GM12878 (cell line): ENCODE measurements around the gene SLC49A4. TPM values are rescaled to one million over a fixed set of nuclear protein-coding genes. Genes with fewer than 3 reads are reported as not detected.

Experiments
- ATAC-seq: fragments of 200-7000 bp; cut with Tn5 transposase; 3 replicates; pipeline ENCODE4 v1.9.1; 2020; ENCODE audit warnings: mild to moderate bottlenecking, moderate library complexity
- BruUV-seq: library from RNA; stranded (reverse); fragments of 400-500 nt; replicated peaks from 2 replicates; lab custom pipeline; 2021; lab: Mats Ljungman, UMichigan
- CTCF ChIA-PET: fragments of 300-600 bp; sonication (Branson Sonifier 250); formaldehyde crosslinking; extraction: SDS; loops from one replicate; lab custom pipeline; 2021; ENCODE audit warnings: inconsistent platforms; lab: Yijun Ruan, JAX
- POLR2A ChIA-PET: fragments of 350-600 bp; formaldehyde crosslinking; extraction: SDS; loops from one replicate; lab custom pipeline; 2021; ENCODE audit warnings: inconsistent platforms; lab: Charles Lee
- RAD21 ChIA-PET: fragments of 300-600 bp; sonication (Branson Sonifier 250); formaldehyde crosslinking; loops from one replicate; lab custom pipeline; 2023; ENCODE audit warnings: antibody characterized with exemption; ENCODE audit not compliant: unreplicated experiment; lab: Charles Lee
- SMC1A ChIA-PET: fragments of 300-600 bp; sonication (Branson Sonifier 250); formaldehyde crosslinking; loops from one replicate; lab custom pipeline; 2023; ENCODE audit not compliant: unreplicated experiment, uncharacterized antibody; lab: Charles Lee
- DNase-seq: peaks from one replicate; pipeline ENCODE4 v3.0.0-alpha.2; 2011; ENCODE audit warnings: low read depth, low spot score
- FAIRE-seq: peaks from 3 replicates; lab custom pipeline; 2011; peaks lifted over from hg19 to GRCh38; lab: Jason Lieb, UNC
- H2AFZ ChIP-seq: 2 replicates; pipeline ENCODE4 v1.6.0; 2011; ENCODE audit warnings: low read depth, low read length, control low read depth; ENCODE audit not compliant: control insufficient read depth
- H3K27ac ChIP-seq: 2 replicates; pipeline ENCODE4 v1.5.1; 2011; ENCODE audit warnings: control low read depth; ENCODE audit not compliant: control insufficient read depth, insufficient read depth
- H3K27me3 ChIP-seq, 2 experiments: replicated peaks in 1 of 2; 2 replicates each; pipeline versions ENCODE4 v1.6.0 to v1.6.1; 2011; ENCODE audit warnings: low read length in 1 of 2; ENCODE audit not compliant: control insufficient read depth in 2 of 2, insufficient read depth in 2 of 2
- H3K36me3 ChIP-seq, 2 experiments: 2 replicates each; pipeline ENCODE4 v1.5.1; 2011; ENCODE audit warnings: low read length in 1 of 2; ENCODE audit not compliant: control insufficient read depth in 2 of 2, insufficient read depth in 2 of 2
- H3K4me1 ChIP-seq: 2 replicates; pipeline ENCODE4 v1.6.1; 2011; ENCODE audit warnings: mild to moderate bottlenecking, low read length, moderate library complexity, mixed read lengths; ENCODE audit not compliant: control insufficient read depth, insufficient read depth
- H3K4me2 ChIP-seq: 2 replicates; pipeline ENCODE4 v1.6.0; 2011; ENCODE audit warnings: control low read depth; ENCODE audit not compliant: control insufficient read depth, insufficient read depth
- H3K4me3 ChIP-seq: fragments of 200-600 bp; sonication (generic); 2 replicates; pipeline ENCODE4 v1.5.1; 2016
- H3K79me2 ChIP-seq: 2 replicates; pipeline ENCODE4 v1.6.0; 2011; ENCODE audit warnings: low read length; ENCODE audit not compliant: control insufficient read depth, insufficient read depth
- H3K9ac ChIP-seq: 2 replicates; pipeline ENCODE4 v1.8.0; 2011; ENCODE audit warnings: low read length, control low read depth, mixed read lengths; ENCODE audit not compliant: control insufficient read depth, insufficient read depth
- H3K9me3 ChIP-seq: replicated peaks from 3 replicates; pipeline ENCODE4 v1.5.1; 2011; ENCODE audit warnings: mild to moderate bottlenecking, low read length; ENCODE audit not compliant: control insufficient read depth, insufficient read depth
- H4K20me1 ChIP-seq: 2 replicates; pipeline ENCODE4 v1.6.0; 2011; ENCODE audit not compliant: control insufficient read depth, insufficient read depth
- ATF3 ChIP-seq: IDR thresholded peaks from 2 replicates; pipeline ENCODE4 v1.6.1; 2011; ENCODE audit warnings: low read depth, mild to moderate bottlenecking, low read length, moderate library complexity, borderline replicate concordance; ENCODE audit errors: extremely low read depth
- CEBPZ ChIP-seq: fragments of 150-350 bp; IDR thresholded peaks from 2 replicates; pipeline ENCODE4 v1.6.1; 2016; ENCODE audit warnings: low read depth, low read length
- MEF2A ChIP-seq: IDR thresholded peaks from 2 replicates; pipeline ENCODE4 v1.6.1; 2011; ENCODE audit warnings: low read depth, mild to moderate bottlenecking, low read length, moderate library complexity; ENCODE audit not compliant: insufficient read depth
- NFYB ChIP-seq: IDR thresholded peaks from 2 replicates; pipeline ENCODE4 v1.6.1; 2011; ENCODE audit warnings: low read depth, mild to moderate bottlenecking, low read length, improper control_type of control experiment, moderate library complexity; ENCODE audit not compliant: insufficient read depth
- NKRF ChIP-seq: fragments of 450-650 bp; conservative IDR thresholded peaks from 2 replicates; pipeline ENCODE4 v1.6.1; 2017; ENCODE audit warnings: mild to moderate bottlenecking, moderate library complexity
- PKNOX1 ChIP-seq: fragments of 450-650 bp; IDR thresholded peaks from 2 replicates; pipeline ENCODE4 v1.6.1; 2016; ENCODE audit warnings: mild to moderate bottlenecking
- STAT1 ChIP-seq: fragments of 450-650 bp; conservative IDR thresholded peaks from 2 replicates; pipeline ENCODE4 v1.6.1; 2014; ENCODE audit warnings: antibody characterized with exemption, mild to moderate bottlenecking
- ZBTB11 ChIP-seq: fragments of 450-650 bp; formaldehyde crosslinking; IDR thresholded peaks from 2 replicates; pipeline ENCODE4 v1.5.0; 2022; ENCODE audit warnings: mild to moderate bottlenecking, missing genetic modification characterization
- ZNF207 ChIP-seq: fragments of 450-650 bp; IDR thresholded peaks from 2 replicates; pipeline ENCODE4 v1.6.1; 2014; ENCODE audit warnings: antibody characterized with exemption, mild to moderate bottlenecking, borderline replicate concordance
- WGBS: methylation state at CpG from one replicate; pipeline ENCODE4 v1.1.6; 2016; ENCODE audit warnings: low lambda C conversion rate; ENCODE audit not compliant: insufficient replicate concordance, insufficient coverage; ENCODE audit errors: missing lambda C conversion rate; 5-methylcytosine and 5-hydroxymethylcytosine counted together
- in situ Hi-C: fragments of 300-500 bp; cut with MboI; formaldehyde crosslinking; loops from 9 replicates; pipeline ENCODE4 v1.14.3; 2018; ENCODE audit warnings: mixed read lengths
- intact Hi-C: fragments of 100-400 bp; cut with micrococcal nuclease; formaldehyde crosslinking; loops from one replicate; pipeline ENCODE4 v1.14.2; 2022; ENCODE audit not compliant: unreplicated experiment
- polyA plus RNA-seq, 11 experiments: library from polyadenylated mRNA; depleted of rRNA in 4 of 11; unstranded in 6 of 11; stranded (reverse) in 5 of 11; fragments of >200 nt; fragmentation: Nextera tagmentation in 4 of 11; fragmentation: Illumina TruSeq in 1 of 11; extraction: Ambion mirVana in 4 of 11; extraction: Trizol in 1 of 11; gene quantifications; 1 replicate in 1 of 11; 2 replicates in 10 of 11; pipeline versions ENCODE4 v1.2.1 to v1.2.3, GENCODE V29; 2011 to 2016; ENCODE audit warnings: inconsistent platforms in 2 of 11, missing spikeins in 2 of 11, low read depth in 1 of 11
- total RNA-seq, 4 experiments: library from RNA; depleted of rRNA in 3 of 4; stranded (reverse); fragments of >200 nt in 3 of 4; fragmentation: Illumina TruSeq in 1 of 4; extraction: Trizol in 1 of 4; gene quantifications; 2 replicates each; pipeline versions ENCODE4 v1.2.1 to v1.2.3, GENCODE V29; 2013 to 2021

SLC49A4 gene
- total and polyA plus RNA-seq, 10 of the 15 experiments (the other 5 are each of a cell fraction or from before 2014, with no cell fraction given), result 0.48 to 2.2 (median 1.4) TPM

GRCh38 chr3:122927726-122928125 is 132.9 kb downstream of the SLC49A4 start:
- no peaks in the 10 kb centered on the region for H3K4me1 ChIP-seq
- ChIA-PET SMC1A (no interaction called here), CTCF (interaction anchor here (0.7 kb wide), 1 partner anchor 372 kb away, joined by 3 read pairs; no protein-coding TSS in a partner anchor), RAD21 (no interaction called here), POLR2A (no interaction called here)
- H3K27ac ChIP-seq, result no peak overlapping the region
- no peak for DNase-seq
- no peaks in the 10 kb centered on the region for H3K79me2 ChIP-seq
- no peak for FAIRE-seq
- in situ Hi-C loops, result no loop called here
- no peak for ATAC-seq
- no peak overlapping the region for H3K4me3 ChIP-seq
- H2AFZ ChIP-seq, result no peak overlapping the region
- no peaks in the 10 kb centered on the region for H3K9me3 ChIP-seq
- H3K36me3 ChIP-seq, result no peaks in the 10 kb centered on the region
- intact Hi-C loops, result no loop called here
- 57% methylated on average over 10 of the region's 10 CpGs for WGBS
- no peak overlapping the region for H3K4me2 ChIP-seq
- peaks cover 2% of the 10 kb centered on the region in 2 experiments; a peak in 1 of 4 replicates for H3K27me3 ChIP-seq
- no peak overlapping the region for H3K9ac ChIP-seq
- BruUV-seq, result no TSS peak
- no peaks in the 10 kb centered on the region for H4K20me1 ChIP-seq
- no peak for TF ChIP-seq CEBPZ
- TF ChIP-seq STAT1, result no peak
- no peak for TF ChIP-seq PKNOX1
- no peak for TF ChIP-seq NFYB
- TF ChIP-seq MEF2A, result no peak
- no peak for TF ChIP-seq NKRF
- TF ChIP-seq ATF3, result no peak
- no peak for TF ChIP-seq ZBTB11 (CRISPR knock-in tag)
- TF ChIP-seq ZNF207, result no peak
